ENCODE results near the gene GRIK1.

- TF ChIP-seq CTCF (IDR thresholded peaks at IDR 0.05) (no peak), POLR2A (IDR thresholded peaks at IDR 0.05) (no peak), POLR2AphosphoS5 (IDR thresholded peaks at IDR 0.05) (no peak)
Observed at GRCh38 chr21:29490016-29490415, 449.8 kb downstream of the GRIK1 start.

Data from prostate gland (tissue), 2 donors.